Brain microvascular endothelial cell (primary cell): ENCODE measurements around the gene TMEM178B.

Experiments
- DNase-seq: peaks from one replicate; pipeline ENCODE4 v3.0.0-alpha.2; 2020
- H3K27ac ChIP-seq: fragments of 250-450 bp; sonication (Bioruptor Pico); 2 replicates; pipeline ENCODE4 v1.5.1; 2020; ENCODE audit warnings: mild to moderate bottlenecking, moderate library complexity
- H3K27me3 ChIP-seq: fragments of 250-450 bp; sonication (Bioruptor Pico); replicated peaks from 2 replicates; pipeline ENCODE4 v1.5.1; 2020; ENCODE audit warnings: mild to moderate bottlenecking
- H3K36me3 ChIP-seq: fragments of 250-450 bp; sonication (Bioruptor Pico); replicated peaks from 2 replicates; pipeline ENCODE4 v1.5.1; 2020; ENCODE audit warnings: mild to moderate bottlenecking
- H3K4me3 ChIP-seq: 2 replicates; pipeline ENCODE4 v1.5.1; 2011; ENCODE audit warnings: low read depth, mild to moderate bottlenecking, control low read depth, low read length, moderate library complexity
- CTCF ChIP-seq: IDR thresholded peaks from 2 replicates; pipeline ENCODE4 v1.5.1; 2011; ENCODE audit warnings: low read depth, mild to moderate bottlenecking, moderate library complexity, low read length, control low read depth, inconsistent platforms; ENCODE audit errors: missing control alignments
- in situ Hi-C: cut with HindIII; loops from 2 replicates; pipeline ENCODE4 v1.10.0; 2017; ENCODE audit warnings: low sequenced_read_pairs, low pct_ligation_motif_present

TMEM178B gene

GRCh38 chr7:141349804-141350203, 275.9 kb downstream of the TMEM178B start:
- no peaks in the 10 kb centered on the region for H3K36me3 ChIP-seq
- no peaks in the 10 kb centered on the region for H3K27me3 ChIP-seq
- no peak overlapping the region for H3K27ac ChIP-seq
- in situ Hi-C loops = no loop called here
- no peak overlapping the region for H3K4me3 ChIP-seq
- no peak for TF ChIP-seq CTCF
- no peak for DNase-seq

GRCh38 chr7:141351175-141351574, 277.3 kb downstream of the TMEM178B start:
- Histone ChIP-seq H3K27ac (no peak overlapping the region), H3K4me3 (no peak overlapping the region), H3K27me3 (no peaks in the 10 kb centered on the region), H3K36me3 (no peaks in the 10 kb centered on the region)
- TF ChIP-seq CTCF = no peak
- no peak for DNase-seq
- in situ Hi-C loops = no loop called here

GRCh38 chr7:141352955-141353354, 279.1 kb downstream of the TMEM178B start:
- in situ Hi-C loops = no loop called here
- H3K27ac ChIP-seq = no peak overlapping the region
- no peak for TF ChIP-seq CTCF
- H3K4me3 ChIP-seq = no peak overlapping the region
- H3K36me3 ChIP-seq = no peaks in the 10 kb centered on the region
- H3K27me3 ChIP-seq = no peaks in the 10 kb centered on the region
- no peak for DNase-seq

- Histone ChIP-seq H3K27me3 (no peaks in the 10 kb centered on the region), H3K4me3 (no peak overlapping the region), H3K27ac (peak overlapping the region; percentile 9), H3K36me3 (no peaks in the 10 kb centered on the region)
- TF ChIP-seq CTCF = no peak
- DNase-seq = peak; percentile 72
- in situ Hi-C loops = no loop called here
Measured at GRCh38 chr7:141354251-141354650, 280.4 kb downstream of the TMEM178B start.

GRCh38 chr7:141355032-141355431, 281.2 kb downstream of the TMEM178B start:
- peak; percentile 56 for DNase-seq
- peak overlapping the region; percentile 9 for H3K27ac ChIP-seq
- H3K36me3 ChIP-seq = no peaks in the 10 kb centered on the region
- H3K4me3 ChIP-seq = no peak overlapping the region
- no peaks in the 10 kb centered on the region for H3K27me3 ChIP-seq
- TF ChIP-seq CTCF = peak; percentile 27
- in situ Hi-C loops = no loop called here

- Histone ChIP-seq H3K36me3 (no peaks in the 10 kb centered on the region), H3K27me3 (no peaks in the 10 kb centered on the region), H3K27ac (no peak overlapping the region), H3K4me3 (no peak overlapping the region)
- in situ Hi-C loops = no loop called here
- no peak for DNase-seq
- no peak for TF ChIP-seq CTCF
Measured at GRCh38 chr7:141356161-141356560, 282.3 kb downstream of the TMEM178B start.
